NCI-H187 (cell line): ENCODE results near the gene SCN1B.
"Not testable (repeated sequence)": the region's sequence is repeated elsewhere in the genome, so short reads cannot be mapped to it uniquely, and the experiment has no call there.

Experiments
- DNase-seq, 2 experiments: peaks; one replicate each; lab custom pipeline; 2025; lab: John Stamatoyannopoulos, UW

SCN1B gene

DNA sequence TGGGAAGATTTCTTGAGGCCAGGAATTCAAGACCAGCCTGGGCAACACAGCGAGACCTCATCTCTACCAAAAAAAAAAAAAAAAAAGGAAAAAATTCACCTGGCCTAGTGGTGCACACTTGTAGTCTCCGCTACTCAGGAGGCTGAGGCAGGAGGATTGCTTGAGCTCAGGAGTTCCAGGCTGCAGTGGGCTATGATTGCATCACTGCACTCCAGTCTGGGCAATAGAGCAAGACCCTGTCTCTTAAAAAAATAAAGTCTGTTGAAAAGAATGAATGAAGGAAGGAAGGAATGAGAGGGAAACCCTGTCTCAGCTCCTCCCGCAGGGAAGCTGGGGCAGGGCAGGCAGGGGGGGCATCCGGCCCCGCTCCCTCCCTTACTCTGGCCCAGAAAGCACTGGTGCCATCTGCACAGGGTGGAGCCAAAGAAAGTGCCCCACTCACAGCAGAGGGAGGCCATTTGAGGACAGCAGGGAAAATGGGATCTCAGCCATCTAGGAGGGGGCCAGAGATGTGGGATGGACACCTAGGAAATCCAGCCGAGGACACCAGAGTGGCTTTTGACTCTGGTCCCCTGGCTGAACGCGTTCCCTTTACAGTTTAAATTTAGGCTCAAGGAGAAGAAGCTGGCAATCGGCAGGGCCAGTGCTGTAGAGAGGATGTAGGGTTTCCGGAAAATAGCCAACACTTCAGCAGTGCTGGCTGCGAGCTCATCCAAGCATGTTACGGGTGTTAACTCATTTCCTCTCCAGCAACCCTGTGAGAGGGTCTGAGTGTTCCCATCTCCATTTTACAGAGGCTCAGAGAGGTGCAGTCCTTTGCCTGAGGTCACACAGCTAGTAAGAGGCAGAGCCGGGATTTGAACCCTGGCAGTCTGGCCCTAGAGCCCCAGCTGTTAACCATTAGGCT lies 7.7 kb downstream of the SCN1B start:
- no peak for DNase-seq

DNA sequence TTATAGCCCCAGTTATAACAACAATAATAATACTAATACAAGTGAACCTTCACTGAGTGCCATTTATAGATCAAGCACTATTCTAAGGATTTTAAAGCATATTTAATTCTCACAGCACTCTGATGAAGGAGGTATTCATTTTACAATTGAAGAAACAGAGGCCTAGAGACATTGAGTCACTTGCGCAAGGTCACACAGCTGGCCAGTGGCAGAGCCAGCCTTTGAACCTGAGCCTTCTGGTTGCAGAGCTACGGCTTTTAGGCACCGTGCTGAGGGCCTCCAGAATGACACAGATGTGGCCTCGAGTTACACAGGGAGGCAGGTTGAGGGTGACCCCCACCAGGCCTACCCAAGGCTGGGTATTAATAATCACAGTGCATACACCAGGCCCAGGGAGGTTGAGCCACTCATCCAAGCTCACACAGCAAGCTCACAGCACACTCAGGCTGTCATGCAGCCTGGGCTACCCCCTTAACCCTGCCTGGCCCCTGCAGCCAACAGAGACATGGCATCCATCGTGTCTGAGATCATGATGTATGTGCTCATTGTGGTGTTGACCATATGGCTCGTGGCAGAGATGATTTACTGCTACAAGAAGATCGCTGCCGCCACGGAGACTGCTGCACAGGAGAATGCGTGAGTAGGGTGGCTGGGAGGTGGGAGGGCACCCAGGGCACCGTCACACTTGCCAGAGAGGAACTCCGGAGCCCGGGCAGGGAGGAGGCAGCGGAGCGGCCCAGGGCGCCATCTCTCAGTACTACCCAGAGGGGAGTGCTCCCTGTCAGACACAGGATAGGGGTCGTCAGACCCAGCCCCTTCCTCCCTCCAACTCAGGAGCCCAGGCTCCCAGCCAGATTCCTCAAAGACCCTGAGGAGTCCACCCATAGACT lies 8.6 kb downstream of the SCN1B start:
- DNase-seq: no peak

DNA sequence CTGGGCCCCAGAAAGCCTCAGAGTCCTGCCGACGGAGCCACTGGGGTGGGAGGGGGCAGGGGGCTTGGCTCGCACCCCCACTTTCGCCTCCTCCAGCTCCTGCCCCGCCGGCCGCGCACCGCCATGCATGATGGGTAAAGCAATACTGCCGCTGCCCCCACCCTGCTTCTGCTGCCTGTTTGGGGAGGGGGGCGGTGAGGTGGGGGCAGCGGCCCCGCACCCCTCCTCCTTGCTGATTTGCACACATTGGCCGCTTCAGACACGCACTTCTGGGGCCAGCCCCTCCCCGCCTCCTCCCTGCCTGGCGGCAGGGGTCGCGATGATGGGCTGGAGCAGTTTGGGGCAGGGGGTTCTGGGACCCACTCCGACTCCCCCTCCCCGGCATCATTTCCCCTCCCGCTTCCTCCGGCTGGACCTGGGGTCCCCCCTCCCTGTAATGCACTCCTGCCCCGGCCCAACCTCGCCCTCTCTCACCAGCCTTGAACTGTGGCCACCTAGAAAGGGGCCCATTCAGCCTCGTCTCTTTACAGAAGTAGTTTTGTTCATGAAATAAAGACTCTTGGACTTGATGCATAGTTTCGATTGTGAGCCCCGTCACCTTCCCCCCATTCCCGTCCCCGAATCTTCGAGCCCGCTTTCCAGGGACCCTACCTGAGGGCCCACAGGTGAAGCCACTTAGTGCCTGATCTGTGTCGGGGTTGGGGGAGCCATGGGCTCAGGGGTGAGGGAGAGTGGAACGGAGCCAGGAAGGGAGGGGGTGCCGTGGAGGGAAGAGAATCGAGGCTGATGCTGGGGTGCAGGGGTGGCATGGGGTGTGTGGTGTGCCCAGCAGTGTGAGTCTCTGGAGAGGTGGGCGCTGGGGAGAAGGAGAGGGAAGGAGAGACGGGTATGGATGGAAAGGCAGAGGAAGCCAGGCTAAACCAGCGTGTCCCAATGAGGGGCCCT lies 9.9 kb downstream of the SCN1B start:
- DNase-seq: no peak

DNA sequence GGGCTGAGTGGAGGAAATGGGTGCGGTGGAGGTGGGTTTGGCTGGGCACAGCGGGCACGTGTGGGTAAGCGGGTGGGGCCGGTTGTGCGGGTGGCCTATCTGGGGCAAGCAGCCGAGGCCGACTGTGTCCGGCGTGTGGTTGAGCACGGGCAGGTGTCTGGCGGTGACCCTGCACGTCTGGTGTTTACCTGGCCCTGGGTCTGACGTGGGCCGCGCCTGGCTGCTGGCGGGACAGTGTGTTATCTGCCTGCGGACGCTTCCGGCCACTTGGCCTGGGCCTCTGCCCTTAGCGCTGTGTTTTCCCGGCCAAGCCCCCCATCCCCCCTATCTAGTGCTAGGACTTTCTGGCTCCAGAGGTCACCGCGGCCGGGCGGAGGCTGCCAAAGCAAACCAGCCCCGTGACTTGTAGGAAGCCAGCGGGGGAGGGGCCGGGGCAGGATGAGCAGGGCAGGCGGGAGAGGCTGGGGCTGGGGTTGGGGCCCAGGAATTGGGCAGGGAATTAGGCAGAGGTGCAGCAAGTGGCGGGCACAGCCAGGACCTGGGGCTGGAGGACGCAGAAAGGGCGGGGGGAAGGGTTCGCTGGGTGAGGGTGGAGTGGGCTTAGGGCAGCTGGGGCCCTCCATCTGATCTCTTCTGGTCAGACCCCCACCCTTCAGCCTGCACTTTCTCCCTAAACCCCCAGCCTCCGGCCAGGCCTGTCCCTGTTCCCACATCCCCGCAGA lies 10.7 kb downstream of the SCN1B start:
- no peak for DNase-seq

DNA sequence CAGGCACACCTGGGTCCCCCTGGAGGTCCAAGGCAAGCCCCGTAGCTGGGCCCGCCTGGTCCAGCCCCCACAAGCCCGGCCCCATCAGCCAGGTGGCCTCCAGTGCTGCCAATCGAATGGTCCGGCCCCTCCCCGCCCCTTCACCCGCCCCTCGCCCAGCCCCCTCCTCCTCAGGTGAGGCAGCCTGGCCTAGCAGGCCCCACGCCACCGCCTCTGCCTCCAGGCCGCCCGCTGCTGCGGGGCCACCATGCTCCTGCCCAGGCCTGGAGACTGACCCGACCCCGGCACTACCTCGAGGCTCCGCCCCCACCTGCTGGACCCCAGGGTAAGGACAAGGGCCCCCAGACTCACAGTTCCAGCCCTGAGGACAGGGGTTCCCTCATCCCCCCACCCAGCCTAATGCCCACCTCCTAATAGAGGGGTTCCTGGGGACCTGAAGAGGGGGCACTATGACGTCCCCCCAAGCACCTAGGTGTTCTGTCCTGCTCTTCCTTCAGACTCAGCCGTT lies 11.3 kb downstream of the SCN1B start, which contains the start of gene HPN:
Gene HPN, plus strand, starts transcription at position 174 of the 508 bp plus-strand sequence. CDS start 786 bp downstream, outside the sequence.
- no peak for DNase-seq

DNA sequence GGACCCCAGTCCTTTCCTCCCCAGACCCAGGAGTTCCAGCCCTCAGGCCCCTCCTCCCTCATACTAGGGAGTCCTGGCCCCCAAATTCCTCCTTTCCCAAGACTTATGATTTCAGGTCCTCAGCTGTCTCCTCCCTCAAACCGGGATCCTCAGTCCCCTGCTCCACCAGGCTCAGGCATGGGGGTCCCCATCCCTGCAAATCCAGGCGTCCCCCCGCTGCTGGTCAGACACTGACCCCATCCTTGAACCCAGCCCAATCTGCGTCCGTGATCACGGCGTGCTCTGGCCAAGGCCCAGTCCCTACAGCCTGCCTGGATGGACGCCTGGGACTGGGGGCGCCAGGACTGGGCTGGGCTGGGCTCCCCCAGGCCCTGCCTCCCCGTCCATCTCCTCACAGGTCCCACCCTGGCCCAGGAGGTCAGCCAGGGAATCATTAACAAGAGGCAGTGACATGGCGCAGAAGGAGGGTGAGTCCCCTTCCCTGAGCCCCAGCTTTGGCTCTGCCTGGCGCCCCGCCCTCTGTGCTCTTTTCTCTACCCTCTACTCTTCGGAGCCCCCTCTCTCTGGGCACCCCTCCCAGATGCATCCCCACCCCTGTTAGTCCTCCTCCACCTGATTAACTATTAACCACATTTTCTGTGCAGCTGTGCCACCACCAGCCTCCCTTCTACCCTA lies 11.9 kb downstream of the SCN1B start:
- no peak for DNase-seq

DNA sequence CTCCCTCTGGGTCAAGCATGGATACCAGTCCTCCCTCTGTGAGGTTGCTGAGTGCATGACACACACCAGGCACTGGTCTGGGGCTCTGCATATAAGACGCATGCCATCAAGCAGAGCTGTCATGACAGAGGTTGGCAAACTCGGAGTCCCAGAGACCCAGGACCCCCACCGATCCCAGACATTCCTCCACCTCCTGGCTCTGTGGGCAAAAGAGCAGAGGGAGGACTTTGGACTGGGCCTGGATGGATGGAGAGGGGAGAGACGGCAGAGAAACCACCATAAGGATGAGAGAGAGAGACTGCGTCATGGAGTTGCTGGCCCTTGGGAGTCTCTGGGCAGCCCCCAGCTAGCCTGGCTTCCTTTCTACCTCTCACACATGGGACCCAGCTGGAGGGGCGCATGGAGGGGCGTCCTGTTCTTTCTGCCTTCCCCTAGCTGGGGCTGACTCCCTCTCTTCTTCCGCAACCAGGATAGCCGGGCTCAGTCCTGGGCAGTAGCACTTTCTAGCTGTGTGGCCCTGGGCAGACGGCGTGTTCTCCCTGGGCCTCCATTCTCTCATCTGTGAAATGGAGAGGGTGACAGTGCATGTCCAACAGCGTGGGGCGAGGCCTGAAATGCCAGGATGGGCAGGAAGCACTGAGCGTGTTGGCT lies 12.8 kb downstream of the SCN1B start:
- DNase-seq: no peak

DNA sequence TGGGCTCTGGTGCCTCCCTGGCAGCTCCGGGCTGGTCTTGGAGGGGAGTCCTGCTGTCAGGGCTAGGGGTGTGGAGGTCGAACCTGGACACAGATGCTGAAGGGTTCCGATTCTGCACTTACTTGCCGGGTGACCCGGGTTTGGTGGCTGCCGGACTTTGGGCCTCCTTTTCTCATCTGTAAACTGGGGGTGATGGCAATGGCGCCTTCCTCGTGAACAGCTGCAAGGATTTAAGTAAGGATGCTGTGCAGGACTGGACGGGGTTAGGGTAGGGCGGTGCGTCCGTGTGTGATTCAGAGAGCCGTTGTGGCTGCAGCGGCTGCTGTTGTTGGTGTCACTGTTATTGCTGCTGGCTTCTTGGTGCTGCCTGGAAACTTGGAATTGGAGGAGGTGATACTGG lies 13.6 kb downstream of the SCN1B start:
- DNase-seq: no peak

DNA sequence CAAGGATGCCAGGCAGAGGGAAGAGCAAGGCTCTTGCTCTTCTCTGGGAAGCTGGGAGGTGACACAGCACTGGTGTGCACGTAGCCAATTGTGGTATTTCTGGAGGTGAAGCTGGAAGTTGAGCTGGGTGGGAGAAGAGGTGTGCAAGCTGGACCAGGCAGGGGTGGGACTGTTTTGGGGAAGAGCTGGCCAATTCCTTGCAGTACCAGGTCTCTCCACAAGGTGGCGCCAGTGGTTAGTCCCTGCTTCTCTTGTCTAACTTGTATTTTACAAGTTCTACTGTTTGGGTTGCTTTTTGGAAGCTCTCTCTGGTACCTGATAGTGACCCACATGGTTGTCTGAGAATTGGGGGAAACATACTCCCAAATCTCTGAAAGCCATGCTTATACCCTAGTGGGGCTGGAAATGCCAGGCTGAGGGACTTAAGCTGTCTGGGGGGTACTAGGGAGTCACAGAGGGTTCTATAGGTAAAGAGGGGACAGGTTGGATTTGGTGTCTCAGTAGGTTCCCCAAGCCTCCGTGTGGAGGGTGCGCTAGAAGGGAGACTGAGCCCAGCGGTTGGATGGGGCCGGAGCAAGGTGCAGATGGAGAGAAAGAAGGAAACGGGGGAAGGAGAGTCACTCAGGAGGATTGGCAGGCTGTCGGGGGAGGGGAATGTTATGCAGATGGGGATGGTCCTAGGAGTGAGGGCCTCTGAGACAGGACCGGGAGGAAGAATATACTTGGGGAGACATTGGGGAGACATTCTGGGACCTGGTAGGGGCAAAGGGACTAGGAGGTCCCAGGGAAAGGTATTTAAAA lies 14.2 kb downstream of the SCN1B start:
- DNase-seq: no peak

DNA sequence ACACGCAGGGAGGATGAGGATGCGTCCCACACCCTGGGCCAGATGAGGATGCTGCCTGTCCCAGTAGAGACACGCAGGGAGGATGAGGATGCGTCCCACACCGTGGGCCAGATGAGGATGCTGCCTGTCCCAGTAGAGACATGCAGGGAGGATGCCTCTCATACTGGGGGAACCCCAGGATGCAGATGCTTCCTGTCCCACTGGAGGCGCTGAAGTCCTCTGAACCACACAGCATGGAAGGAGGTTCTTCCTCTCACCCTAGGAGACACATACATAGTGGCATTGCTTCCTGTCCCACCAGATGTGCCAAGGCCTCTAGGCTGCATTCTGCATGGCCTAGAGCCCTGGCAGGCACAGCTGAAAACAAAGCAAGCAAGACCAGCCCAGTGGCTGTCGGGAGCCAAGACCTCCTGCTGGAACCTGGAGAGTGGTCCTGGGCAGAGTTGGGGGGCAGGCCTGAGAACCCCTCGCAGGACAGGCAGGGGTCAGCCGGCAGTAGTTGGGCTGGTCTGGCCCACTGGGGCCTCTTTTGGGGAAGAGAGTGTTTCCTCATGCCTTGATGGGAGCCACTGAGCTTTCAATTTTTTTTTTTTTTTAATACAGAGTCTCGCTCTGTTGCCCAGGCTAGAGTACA lies 15.5 kb downstream of the SCN1B start:
- no peak for DNase-seq

DNA sequence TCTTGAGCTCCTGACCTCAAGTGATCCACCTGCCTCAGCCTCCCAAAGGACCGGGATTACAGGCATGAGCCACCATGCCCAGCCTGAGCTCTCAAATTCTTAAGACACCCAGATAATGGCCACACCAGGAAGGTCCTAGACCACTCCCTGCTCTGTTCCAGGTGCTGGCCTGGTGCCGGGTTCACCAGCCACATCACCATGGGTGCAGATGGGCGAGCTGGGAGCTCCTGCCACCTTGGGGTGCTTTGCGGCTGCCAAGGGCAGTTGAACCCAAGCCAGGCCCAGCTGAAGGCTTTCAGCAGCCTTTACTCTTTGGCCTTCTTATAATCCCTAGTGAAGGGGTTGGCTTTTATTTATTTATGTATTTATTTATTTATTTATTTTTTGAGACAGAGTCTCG lies 16.2 kb downstream of the SCN1B start:
- DNase-seq: no peak

DNA sequence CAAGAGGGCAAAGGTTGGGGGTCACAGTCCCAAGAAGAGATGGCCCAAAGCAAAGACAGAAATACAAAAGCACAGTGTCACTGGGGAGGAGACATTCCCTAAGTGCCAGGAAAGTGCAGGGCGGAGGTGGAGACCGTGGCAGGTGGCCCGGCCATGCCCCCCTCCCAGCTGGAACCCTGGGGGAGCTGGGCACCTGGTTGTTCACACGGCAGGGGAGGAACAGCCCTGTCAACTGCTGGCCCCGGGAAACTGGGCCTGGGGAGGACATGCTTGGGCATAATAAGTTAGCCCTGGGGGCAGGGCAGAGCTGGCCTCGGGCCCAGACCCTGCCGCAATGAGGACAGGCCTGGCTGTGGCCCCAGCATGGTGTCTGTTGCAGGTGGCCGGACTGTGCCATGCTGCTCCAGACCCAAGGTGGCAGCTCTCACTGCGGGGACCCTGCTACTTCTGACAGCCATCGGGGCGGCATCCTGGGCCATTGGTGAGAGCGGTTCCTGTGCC lies 18.7 kb downstream of the SCN1B start:
- no peak for DNase-seq

DNA sequence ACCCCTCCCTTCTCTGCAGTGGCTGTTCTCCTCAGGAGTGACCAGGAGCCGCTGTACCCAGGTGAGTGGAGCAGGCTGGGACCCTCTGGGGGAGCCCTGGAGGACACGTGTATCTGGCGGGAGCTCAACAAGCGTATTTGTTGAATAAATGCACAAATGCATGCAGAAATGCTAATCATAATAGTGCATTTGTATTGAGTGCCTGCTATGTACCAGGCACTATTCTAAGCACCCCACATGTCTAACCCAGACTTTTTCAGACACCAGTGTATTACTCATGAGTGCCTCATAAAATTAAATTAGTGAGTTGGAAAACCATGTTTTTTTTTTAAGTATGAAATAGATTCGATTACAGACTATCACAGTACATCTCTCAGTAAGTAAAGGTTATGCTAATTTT lies 19.2 kb downstream of the SCN1B start:
- DNase-seq: no peak

DNA sequence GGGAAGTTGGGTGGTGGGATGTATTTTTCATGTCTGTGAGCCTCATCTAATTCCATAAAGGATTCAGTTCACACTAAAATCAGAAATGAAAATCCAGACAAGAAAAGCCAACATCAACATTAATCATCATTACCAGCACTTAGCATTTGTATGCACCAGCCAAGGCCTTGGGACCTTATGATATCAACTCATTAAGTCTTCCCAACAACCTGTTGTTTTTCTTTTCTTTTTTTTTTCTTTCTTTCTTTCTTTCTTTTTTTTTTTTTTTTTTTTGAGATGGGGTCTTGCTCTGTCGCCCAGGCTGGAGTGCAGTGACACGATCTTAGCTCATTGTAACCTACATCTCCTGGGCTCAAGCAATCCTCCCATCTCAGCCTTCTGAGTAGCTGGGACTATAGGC lies 20.4 kb downstream of the SCN1B start:
- DNase-seq: not testable (repeated sequence)

DNA sequence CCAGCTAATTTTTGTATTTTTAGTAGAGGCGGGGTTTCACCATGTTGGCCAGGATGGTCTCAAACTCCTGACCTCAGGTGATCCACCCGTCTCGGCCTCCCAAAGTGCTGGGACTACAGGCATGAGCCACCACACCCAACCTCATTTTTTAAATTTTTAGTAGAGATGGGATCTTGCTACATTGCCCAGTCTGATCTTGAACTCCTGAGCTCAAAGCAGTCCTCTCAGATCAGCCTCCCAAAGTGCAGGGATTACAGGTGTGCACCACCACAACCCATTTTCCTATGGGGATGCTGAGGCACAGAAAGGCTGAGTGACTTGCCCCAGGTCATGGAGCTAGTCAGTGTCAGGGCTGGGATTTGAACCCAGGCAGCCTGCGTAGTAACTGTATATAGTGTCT lies 21.0 kb downstream of the SCN1B start:
- not testable (repeated sequence) for DNase-seq

DNA sequence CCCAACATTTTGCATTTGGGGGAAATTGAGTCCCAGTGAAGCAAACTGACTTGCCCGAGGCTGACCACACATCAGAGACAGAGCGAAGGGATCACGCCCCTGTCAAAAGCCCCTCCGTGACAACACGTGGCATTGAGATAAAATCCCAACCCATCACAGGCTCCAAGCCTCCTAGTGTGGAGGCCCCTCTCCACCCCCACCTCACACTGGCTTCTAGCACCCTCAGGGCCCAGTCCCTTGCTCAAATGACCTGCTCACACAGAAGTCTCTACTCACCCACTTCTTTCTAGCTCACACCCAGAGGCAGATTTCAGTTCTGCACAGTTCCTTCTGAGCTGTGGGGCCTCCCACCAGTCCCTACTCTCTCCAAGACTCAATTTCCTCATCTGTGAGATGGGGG lies 21.5 kb downstream of the SCN1B start:
- no peak for DNase-seq

DNA sequence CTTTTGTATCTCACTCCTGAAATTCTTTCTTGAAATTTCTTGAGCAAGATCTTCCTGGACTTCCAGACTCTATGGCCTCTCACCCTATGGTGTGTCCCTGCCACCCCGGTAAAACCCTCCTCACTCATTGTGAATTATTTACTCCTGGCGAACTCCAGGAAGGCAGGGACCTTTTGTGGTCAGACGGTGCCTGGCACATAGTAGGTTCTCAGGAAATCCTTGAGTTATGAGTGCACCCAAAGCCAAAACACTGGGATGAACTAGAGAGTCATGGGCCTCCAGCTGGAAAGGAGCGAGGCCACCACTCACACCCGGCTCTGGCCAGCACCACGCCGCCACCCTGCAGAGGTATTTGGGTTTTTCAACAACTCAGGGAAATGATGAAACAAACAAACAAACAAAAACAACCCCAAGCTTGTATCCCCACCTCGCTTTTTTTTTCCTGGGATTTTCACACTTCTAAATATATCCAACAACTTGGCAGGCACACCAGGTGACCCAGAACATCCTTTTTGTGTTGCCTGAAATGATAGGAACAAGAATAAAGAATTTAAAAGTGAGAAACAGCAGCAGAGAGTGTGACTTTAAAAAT lies 22.4 kb downstream of the SCN1B start:
- DNase-seq: no peak
